NCI-H748 (cell line): ENCODE results near the gene PCK2.
A peak's percentile ranks its signal among the peaks of the same experiment; 100 is the strongest.

ENCODE experiments used
- DNase-seq: peaks from one replicate; lab custom pipeline; 2025; ENCODE audit not compliant: unreplicated experiment; lab: John Stamatoyannopoulos, UW

PCK2 gene

GRCh38 chr14:24135834-24136683 lies 41.9 kb downstream of the PCK2 start, which contains the start of gene PSME1:
Gene PSME1 (plus strand): TSS chr14:24136194. CDS start chr14:24136263, 69 bp downstream.
- DNase-seq, result peak; percentile 93

DNA sequence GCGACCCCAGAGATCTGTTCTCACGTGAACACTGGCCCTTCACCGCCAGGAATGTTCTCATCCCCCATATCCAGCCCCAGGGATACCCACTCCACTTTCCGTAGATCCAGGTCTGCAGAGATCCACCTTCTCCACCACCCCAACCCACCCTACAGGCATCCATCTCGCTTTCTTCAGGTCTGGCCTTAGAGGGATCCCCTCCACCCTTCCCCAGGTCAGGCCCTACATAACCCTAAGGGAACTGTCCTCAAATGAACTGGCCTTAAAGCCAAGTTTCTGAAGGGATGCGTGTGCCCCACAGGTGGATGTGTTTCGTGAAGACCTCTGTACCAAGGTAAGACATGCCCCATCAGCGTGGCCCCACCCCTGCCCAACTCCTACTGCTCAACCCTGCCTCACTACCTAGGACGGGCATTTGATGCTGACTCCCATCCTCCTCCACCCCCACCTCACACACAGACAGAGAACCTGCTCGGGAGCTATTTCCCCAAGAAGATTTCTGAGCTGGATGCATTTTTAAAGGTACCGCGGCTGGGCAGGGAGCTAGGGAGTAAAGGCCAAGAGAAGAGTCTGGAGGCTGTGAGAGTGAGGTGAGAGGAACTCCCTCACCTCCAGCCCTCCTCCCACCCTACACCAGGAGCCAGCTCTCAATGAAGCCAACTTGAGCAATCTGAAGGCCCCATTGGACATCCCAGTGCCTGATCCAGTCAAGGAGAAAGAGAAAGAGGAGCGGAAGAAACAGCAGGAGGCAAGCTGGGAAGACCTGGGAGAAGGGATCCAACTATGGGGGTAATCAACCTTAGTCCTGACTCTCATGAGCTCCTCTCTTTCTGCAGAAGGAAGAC lies 42.8 kb downstream of the PCK2 start:
- no peak for DNase-seq

- no peak for DNase-seq
Observed at GRCh38 chr14:24137529-24138395, 43.7 kb downstream of the PCK2 start.

GRCh38 chr14:24138396-24139271 lies 44.5 kb downstream of the PCK2 start:
- no peak for DNase-seq

DNA sequence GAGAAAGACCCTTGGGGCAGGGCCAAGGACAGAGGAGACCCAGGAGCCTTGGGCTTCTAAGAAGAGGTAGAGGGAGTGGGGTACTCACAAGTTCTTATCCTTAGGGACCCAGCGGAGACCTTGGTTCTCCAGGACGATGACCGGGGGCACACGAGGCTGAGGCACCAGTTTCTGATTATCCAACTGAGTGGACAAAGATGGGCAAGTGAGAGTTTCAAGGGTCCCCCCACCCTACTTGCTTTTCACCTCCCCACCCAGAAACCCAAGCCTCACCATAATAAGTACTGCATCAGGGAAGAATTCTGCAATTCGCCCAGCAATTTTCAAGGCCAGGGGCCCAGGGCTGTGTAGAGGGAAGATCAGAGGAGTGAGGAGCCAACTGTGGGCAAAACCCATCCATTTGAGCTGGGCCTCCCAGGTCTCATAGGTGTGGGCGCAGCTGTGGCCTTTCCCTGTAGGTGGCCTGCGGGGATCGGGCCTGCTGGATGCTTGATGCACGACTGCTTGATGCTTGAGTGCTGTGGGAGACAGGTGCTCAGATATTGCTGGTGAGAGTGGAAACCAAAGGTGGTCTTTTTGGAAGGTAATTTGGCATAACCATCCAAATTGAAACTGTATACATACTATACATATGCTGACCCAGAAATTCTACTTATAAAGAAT lies 45.3 kb downstream of the PCK2 start:
- no peak for DNase-seq

DNA sequence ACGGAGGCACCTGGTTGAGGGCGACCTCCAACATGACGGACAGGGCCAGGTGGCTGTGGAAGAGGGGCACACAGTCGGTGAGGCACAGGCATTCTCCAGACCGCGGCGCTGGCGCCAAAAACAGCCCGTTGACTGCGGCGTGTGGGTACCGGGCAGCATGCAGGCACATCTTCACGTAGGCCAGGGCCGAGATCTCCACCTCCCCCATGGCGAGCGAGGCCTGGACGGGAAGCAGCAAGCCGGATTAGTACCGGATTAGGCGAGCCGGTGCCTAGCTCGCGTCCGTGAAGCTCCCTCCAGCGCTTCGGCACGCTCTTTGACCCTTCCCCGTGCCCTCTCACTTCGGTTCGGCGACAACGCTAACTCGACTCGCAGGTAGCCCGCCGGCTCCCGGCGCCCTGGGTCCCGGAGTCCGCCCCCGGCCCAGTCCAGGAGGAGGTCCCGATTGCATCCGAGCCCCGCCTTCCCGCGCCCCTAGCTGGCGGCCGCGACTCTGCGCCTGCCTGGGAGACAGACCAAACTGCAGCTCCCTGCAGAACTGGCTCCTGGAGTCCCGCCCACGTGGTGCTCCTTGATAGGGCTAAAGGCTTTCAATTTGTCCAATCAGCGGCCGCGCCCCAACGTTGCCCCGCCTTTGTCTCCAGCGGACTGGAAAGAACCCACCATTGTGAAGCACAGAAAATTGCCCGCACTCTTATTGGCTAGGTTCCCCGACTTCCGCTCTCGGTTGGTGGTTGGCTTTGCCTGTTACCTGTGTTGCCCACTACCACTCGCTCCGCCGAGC lies 47.2 kb downstream of the PCK2 start, which contains the start of gene EMC9:
EMC9 (minus strand) TSS at position 495 of the 784 bp plus-strand sequence; CDS start at position 208, 287 bp downstream.
- peak; percentile 100 for DNase-seq

- DNase-seq, result no peak
Observed at GRCh38 chr14:24143511-24143910, 49.4 kb downstream of the PCK2 start.

GRCh38 chr14:24144451-24144850 lies 50.3 kb downstream of the PCK2 start:
- DNase-seq, result no peak

DNA sequence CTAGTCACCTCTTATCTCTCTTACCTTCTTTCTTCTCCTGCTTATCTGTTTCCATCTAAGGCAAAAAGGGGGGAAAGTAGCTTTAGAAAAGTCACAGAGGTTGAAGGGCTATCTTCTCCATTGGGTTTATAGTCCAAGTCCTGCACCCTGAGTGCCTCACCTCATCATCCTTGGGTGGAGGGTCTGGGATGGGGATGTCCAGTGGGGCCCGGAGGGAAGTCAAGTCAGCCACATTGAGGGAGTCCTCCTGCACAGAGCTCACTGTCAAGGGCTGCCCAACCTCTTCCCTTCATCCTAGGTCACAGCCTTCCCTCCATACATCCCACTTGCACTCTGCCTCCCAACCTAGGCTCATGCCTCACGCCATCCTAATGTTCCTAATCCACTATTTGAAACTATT lies 51.1 kb downstream of the PCK2 start:
- no peak for DNase-seq

DNA sequence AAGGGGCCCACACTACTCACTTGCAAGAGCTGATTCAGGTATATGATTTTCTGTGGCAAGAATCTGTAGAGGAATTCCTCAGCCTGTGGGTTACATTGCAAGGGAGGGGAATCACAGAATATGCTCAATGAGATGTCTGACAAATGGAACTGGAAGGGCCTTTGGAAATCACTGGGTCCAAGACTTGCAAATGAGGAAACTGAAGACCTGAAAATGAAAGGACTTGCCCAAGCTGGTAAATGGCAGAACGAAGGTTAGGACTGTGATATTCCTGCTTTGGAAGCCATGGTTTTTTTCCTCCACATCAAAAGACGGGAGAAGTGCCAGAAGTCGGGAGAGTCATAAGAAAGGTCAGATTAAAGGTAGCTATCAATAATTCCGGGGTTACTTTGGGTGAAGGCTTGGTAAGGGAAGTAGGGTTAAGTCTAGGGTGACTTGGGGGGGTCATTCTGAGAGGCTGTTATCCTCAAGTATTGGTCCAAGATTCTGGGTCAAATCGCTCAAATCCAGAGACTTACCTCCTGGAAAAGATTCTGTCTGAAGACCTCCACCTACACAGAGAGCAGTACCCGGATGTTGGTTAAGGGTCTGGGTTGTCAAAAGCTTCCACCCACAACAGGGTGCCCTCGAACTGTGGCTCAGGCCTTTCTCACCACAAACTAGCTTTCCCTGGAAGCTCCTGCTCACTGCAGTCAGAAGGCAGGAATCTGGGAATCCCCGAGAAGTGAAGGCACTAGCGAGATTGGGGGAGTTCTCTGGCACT lies 51.8 kb downstream of the PCK2 start:
- DNase-seq, result peak; percentile 63

DNA sequence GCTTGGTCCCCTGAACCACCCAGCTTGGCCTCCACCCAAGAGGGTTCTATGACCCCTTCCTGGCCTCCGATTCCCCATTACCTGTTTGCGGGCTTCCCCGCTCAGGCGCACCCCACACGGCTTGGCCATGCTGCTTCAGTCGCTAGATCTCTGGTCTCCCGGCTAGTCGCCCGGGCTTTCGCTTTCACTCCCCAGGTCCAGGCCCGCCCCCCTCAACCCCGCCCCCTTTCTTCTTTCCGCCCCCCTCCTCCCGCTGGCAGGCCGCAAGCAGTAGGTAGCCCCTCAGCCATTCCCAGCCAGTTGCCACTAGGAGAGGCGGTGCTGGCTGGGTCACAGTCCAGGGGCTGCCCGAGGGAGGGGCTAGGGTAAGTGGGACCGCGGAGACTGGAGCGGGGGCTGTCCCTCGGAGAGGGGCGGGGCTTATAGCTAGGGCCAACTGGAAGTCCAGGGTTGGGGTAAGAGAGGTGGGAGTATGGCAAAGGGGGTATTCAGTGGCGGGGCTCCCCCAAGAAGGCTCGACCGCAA lies 52.4 kb downstream of the PCK2 start, which contains the start of gene PSME2:
PSME2 (minus strand) TSS at position 158 of the 525 bp plus-strand sequence; CDS start at position 129, 29 bp downstream.
- DNase-seq, result peak; percentile 98

- peak; percentile 98 for DNase-seq
Observed at GRCh38 chr14:24146978-24147760, 53.1 kb downstream of the PCK2 start, which contains the start of gene RNF31. Gene RNF31 (plus strand): TSS chr14:24147498. CDS start chr14:24147699, 201 bp downstream.

DNA sequence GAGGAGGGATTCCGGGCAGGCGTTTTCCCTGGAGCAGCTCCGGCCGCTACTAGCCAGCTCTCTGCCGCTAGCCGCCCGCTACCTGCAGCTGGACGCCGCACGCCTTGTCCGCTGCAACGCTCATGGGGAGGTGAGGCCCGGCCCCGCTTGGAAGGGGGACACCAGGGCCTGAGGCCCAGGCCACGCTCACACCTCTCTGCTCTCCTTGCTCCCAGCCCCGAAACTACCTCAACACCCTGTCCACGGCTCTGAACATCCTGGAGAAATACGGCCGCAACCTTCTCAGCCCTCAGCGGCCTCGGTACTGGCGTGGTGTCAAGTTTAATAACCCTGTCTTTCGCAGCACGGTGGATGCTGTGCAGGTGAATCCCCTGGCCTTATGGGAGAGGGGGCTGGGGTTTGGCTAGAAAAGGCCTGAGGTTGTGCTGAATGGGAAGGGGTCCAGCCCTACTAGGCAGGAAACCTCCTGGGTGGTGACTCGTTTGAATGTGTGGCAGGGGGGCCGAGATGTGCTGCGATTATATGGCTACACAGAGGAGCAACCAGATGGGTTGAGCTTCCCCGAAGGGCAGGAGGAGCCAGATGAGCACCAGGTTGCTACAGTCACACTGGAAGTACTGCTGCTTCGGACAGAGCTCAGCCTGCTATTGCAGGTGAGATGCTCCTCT lies 53.8 kb downstream of the PCK2 start:
- no peak for DNase-seq

DNA sequence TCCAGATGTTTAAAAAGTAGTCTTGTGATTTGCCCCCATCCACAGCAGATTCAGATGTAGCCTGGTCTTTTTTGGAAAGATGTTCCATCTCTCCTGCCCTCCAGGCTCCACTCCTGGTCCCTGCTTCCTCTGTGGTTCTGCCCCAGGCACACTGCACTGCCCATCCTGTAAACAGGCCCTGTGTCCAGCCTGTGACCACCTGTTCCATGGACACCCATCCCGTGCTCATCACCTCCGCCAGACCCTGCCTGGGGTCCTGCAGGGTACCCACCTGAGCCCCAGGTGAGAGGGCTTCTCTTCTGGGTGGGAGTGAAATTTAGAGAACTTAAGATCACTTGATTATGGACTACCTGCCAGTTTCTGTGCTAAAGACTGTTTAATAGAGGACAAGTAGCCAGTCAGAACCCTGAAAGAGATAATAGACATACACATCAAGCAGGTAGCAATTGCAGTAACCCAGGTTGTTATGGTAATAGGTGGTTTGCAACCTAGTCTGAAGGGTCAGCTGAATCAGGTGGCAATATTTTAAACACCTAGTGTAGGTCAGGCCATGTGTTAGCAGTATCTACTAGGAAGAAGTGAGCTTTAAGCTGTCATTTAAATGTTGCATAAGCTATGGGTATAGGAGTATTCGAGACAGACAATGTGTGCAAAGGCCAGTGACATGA lies 55.3 kb downstream of the PCK2 start:
- DNase-seq, result no peak

DNA sequence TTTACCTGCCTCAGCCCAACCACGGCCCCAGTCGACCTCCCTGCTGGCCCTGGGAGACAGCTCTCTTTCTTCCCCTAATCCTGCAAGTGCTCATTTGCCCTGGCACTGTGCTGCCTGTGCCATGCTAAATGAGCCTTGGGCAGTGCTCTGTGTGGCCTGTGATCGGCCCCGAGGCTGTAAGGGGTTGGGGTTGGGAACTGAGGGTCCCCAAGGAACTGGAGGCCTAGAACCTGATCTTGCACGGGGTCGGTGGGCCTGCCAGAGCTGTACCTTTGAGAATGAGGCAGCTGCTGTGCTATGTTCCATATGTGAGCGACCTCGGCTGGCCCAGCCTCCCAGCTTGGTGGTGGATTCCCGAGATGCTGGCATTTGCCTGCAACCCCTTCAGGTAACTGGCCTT lies 56.0 kb downstream of the PCK2 start:
- DNase-seq, result no peak
